AG10803 (cell line): ENCODE measurements around the gene NDUFC1.

ENCODE experiments used
- DNase-seq: peaks from one replicate; pipeline ENCODE4 v3.0.0; 2010; ENCODE audit warnings: low read depth
- H3K4me3 ChIP-seq: 2 replicates; pipeline ENCODE4 v1.5.1; 2011; ENCODE audit warnings: mild to moderate bottlenecking, low read length, control low read depth
- CTCF ChIP-seq: conservative IDR thresholded peaks from 2 replicates; pipeline ENCODE4 v1.5.1; 2011; ENCODE audit warnings: mild to moderate bottlenecking, low read length, control low read depth, inconsistent platforms

Gene NDUFC1

DNA sequence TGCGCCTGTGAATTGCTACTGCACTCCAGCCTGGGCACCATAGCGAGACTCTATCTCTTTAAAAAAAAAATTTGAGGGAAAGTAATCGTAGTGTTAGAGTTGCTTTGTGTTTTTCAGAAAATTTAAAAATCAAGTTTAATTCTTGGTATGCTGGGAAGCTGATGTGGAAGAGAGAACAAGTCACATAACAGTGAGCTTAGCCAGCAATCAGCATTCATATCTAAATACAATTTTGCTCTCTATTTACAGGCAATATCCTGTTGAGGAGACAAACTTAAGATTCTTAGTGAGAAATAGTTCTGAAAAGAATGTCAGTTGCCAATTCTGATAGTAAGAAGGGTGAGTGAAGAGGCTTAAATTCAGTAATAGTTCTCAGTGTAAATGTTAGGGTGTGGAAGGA is 9.6 kb upstream of the NDUFC1 start:
- no peak for DNase-seq
- no peak overlapping the region for H3K4me3 ChIP-seq
- no peak for TF ChIP-seq CTCF

- no peak for DNase-seq
Observed at GRCh38 chr4:139304920-139305319, 2.6 kb upstream of the NDUFC1 start.

DNA sequence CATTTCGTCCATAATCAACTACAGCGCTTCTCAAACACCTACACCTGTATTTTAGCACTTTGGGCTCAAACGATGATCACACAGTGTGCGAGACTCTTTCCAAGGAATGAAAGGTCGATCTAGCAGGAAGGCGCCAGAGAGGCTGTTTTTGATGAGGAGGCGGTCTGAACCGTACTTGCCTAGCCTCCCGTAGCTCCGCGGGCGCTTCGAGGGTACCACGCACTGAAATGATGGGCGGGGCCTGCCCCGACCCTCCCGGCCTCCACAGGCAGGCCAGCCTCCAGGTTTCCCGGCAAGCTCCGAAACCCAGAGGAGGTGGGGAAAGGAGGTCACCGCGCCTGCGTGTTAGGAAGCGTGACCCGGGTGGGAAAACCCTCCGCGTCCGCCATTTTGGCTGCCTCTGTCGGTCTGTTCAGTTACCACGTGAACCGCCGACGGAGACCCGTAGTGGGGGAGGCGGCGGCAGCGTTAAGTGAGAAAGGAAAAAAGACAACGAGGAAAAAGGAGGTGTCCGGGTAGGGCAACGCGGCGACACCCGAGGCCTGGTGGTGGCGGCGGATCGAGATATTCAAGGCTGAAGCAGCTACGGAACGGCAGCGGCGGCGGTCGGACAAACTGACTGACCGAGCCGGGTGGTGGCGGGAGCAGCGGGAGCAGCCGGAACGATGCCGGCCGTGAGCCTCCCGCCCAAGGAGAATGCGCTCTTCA is 1.0 kb downstream of the NDUFC1 start, which contains the start of gene NAA15:
TSS of gene NAA15 (plus strand) at position 393 of the 708 bp plus-strand sequence. CDS start at position 666, 273 bp downstream.
- peak within 1 kb of the TSS; percentile 93 for H3K4me3 ChIP-seq
- TF ChIP-seq CTCF, result no peak
- peak; percentile 96 for DNase-seq

More at GRCh38 chr4:139304920-139305319, 2.6 kb upstream of the NDUFC1 start:
- no peak for TF ChIP-seq CTCF
- no peak overlapping the region for H3K4me3 ChIP-seq

- DNase-seq, result peak; percentile 51
Observed at GRCh38 chr4:139300431-139301112, 1.7 kb downstream of the NDUFC1 start.

GRCh38 chr4:139299536-139299935 is 2.7 kb downstream of the NDUFC1 start:
- no peak for DNase-seq
- no peak overlapping the region for H3K4me3 ChIP-seq

More at GRCh38 chr4:139300431-139301112, 1.7 kb downstream of the NDUFC1 start:
- TF ChIP-seq CTCF, result no peak
- H3K4me3 ChIP-seq, result peak overlapping the region; percentile 93

DNA sequence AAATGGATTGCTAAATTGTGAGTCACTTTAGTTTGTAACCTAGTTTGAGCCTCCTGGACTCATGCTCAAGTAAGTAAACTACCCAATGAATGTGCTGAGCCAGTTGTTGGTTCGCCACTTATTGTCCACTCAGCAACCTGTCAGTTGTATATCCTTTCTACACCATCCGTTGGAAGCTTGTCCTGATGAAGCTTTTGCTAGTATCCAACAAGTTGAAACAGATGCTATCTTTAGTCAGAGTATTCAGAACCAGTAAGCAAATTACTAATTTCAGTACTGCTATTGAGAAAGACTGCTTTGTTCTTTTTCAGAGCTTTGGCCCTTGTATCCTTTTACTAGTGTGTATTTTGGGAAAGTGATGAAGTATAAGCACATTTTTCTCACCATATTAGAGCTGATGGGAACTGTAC is 5.3 kb downstream of the NDUFC1 start:
- no peak overlapping the region for H3K4me3 ChIP-seq
- peak; percentile 46 for DNase-seq
- TF ChIP-seq CTCF, result no peak

More at GRCh38 chr4:139299536-139299935, 2.7 kb downstream of the NDUFC1 start:
- no peak for TF ChIP-seq CTCF

- no peak for TF ChIP-seq CTCF
- H3K4me3 ChIP-seq, result peak overlapping the region; percentile 39
Observed at GRCh38 chr4:139295942-139296299, 6.4 kb downstream of the NDUFC1 start.

More at GRCh38 chr4:139295942-139296299, 6.4 kb downstream of the NDUFC1 start:
- DNase-seq, result no peak
